Epithelial cell of proximal tubule (primary cell): ENCODE results near the gene DAD1. TPM values are rescaled to one million over a fixed set of nuclear protein-coding genes. Genes with fewer than 3 reads are reported as not detected.

Source experiments
- DNase-seq: peaks from one replicate; pipeline ENCODE4 v3.0.0-alpha.2; 2011; ENCODE audit warnings: low read depth
- H3K4me3 ChIP-seq: 2 replicates; pipeline ENCODE4 v1.5.1; 2011; ENCODE audit warnings: low read depth, mild to moderate bottlenecking, low read length
- total RNA-seq: library from RNA; depleted of rRNA; stranded (reverse); fragments of >200 nt; gene quantifications from 2 replicates; pipeline ENCODE4 v1.2.3, GENCODE V29; 2015
- TF ChIP-seq, protein P1 (sequence below): conservative IDR thresholded peaks from 2 replicates; pipeline ENCODE4 v1.5.1; 2012; ENCODE audit warnings: low read depth, mild to moderate bottlenecking, low read length

The DAD1 gene
- total RNA-seq, 1 donor from 2014 or later: 389 TPM

DNA sequence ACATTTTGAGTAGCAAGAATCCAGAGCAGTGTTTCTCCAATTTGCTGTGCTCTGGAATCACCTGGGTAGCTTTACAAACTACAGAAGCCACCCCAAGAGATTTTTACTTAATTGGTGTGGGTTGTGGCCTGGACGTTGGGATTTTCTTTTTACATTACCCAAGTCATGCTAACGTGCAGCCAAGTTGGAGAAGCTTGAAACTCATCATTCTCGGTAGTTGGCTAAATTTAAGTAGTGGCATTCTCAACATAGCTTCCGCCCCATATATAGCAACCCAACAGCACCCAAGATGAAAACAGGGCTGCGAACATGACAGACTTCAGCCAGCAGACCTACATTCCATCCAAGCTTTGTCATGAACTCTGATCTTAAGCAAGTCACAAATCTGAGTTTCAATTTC, 25.0 kb downstream of the DAD1 start:
- DNase-seq: no peak
- TF ChIP-seq, protein P1, sequence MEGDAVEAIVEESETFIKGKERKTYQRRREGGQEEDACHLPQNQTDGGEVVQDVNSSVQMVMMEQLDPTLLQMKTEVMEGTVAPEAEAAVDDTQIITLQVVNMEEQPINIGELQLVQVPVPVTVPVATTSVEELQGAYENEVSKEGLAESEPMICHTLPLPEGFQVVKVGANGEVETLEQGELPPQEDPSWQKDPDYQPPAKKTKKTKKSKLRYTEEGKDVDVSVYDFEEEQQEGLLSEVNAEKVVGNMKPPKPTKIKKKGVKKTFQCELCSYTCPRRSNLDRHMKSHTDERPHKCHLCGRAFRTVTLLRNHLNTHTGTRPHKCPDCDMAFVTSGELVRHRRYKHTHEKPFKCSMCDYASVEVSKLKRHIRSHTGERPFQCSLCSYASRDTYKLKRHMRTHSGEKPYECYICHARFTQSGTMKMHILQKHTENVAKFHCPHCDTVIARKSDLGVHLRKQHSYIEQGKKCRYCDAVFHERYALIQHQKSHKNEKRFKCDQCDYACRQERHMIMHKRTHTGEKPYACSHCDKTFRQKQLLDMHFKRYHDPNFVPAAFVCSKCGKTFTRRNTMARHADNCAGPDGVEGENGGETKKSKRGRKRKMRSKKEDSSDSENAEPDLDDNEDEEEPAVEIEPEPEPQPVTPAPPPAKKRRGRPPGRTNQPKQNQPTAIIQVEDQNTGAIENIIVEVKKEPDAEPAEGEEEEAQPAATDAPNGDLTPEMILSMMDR: no peak
- H3K4me3 ChIP-seq: no peak overlapping the region

DNA sequence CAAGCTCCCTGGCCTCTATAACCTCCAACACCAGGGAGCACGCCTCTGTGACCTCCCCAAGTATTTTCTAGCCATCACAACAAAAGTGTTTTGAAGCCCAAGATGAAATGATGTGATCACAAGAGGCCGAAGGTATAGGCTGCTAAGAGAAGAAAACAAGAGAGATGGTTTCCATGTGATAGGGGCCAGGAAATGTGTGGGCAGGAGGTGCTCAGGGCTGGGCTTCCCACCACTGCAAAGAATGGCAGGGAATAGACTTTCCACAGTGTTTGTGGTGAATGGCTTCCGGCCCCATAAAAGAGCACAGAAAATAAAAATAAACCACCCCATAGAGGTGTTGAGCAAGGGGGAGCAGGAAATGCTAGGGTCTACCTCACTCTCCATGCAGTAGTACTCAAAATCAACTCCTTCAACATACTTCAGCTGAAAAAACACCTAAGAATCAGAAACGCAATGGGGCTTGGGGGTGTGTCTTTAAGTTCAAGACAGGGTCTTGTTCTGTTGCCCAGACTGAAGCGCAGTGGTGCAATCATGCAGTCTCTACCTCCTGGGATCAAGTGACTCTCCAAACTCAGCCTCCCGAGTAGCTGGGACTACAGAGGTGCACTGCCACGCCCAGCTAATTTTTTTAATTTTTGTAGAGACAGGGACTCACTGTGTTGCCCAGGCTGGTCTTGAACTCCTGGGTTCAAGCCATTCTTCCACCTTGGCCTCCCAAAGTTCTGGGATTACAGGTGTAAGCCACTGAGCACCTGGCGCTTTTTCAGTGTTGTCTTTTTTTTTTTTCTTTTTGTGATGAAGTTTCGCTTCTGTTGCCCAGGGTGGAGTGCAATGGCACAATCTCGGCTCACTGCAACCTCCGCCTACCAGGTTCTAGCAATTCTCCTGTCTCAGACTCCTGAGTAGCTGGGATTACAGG, 27.1 kb downstream of the DAD1 start:
- TF ChIP-seq, protein P1: no peak
- H3K4me3 ChIP-seq: no peak overlapping the region
- DNase-seq: no peak

DNA sequence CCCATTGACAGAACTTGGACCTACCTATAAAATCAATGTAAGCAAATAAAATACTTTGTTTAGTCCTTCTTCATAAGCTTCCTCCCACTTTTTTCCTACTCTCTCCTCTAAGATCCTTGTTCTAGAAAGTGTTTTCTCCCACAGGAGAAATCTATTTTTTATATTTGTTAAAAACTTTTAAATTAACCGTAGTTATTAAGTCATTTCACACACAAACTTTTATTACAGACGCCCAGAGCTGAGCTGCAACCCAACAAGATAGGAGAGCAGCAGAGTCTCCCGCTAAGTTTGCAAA, 27.7 kb downstream of the DAD1 start:
- H3K4me3 ChIP-seq: no peak overlapping the region
- TF ChIP-seq, protein P1: no peak
- DNase-seq: no peak

DNA sequence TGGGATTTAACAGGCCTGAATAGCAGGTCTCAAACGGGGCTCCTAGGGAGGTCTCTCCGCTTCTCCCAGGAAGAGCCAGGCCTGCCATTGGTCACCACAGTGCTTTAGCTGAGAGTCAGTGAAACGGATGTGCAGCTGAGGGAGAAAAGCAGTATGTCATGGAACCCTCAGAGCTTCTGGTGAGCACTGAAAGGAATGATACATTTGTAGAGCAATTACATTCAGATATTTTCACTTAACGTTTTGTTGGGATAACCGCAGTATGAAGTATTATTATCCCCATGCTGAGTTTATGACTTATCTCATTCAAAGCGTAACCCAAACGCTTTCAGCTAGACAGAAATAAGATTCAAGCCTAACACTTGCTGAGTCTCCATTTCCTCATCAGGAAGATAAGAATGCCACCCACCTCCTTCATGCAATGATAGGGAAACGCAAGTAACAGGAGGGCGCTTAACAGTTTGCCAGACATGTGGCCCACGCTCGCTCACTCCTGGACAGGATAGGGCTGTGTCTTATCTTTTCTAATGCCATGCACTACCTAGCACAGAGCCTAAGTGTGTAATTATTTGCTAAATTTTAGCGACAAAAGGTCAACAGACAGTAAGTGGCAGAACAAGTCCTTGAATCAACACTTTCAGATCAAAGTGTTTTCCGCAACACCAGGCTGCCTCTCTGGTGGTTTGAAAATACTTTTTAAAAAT, 28.2 kb downstream of the DAD1 start:
- no peak overlapping the region for H3K4me3 ChIP-seq
- no peak for DNase-seq
- TF ChIP-seq, protein P1: no peak

DNA sequence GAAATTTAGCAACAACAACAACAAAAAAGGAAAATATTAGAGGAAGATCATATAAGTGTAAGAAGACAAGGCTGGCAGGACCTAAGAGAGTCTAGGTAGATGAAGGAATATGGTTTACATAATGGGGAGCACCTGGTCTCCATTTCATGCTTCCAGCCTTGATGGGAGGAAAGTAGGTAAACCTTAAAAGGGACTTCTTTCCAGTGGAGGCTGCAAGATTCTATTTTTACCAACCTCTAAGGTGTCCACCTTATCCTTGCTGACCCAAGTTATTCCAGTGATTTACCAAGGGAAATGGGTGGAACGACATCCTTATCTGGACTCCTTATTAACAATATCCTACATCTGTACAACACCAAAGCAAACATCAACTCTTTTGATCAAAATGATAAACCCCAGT, 30.0 kb downstream of the DAD1 start:
- TF ChIP-seq, protein P1: no peak
- no peak for DNase-seq
- no peak overlapping the region for H3K4me3 ChIP-seq

DNA sequence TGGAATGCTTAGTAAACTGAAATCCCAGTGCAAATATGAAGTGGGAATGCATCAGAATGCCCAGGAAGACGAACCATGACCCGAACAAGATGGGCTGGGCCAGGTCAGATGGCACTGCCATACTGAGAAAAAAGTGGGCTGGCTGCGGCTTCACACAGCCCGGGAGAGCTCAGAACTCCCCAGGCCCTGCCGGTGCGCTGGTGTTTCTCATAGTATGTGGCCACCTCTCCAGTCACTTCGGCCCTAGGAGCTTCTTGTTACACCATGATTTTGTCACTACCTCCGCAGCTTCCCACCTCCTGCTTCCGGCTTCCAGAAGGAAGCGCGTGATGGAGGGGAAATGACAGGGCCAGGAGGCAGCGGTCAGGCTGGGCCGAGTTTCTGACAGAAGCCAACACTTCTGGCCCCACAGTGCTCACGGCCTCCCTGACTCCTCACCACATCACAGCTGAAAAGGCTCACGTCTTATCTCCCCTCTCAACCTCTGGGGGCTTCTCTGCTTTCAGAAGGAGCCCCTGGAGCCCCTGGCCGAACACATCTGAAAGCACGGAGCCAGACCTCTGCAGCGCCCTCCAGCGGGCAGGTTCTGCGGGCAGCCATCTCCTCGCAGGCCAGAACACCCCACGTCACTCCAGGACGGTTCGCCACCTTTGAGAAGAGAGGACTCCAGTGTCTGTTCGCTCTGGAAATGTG, 30.7 kb downstream of the DAD1 start:
- TF ChIP-seq, protein P1: peak; percentile 37
- H3K4me3 ChIP-seq: no peak overlapping the region
- no peak for DNase-seq
